GM10847 (cell line): ENCODE results near the gene PRKD2.

Experiments
- POLR2A ChIP-seq: IDR thresholded peaks from 2 replicates; pipeline ENCODE4 v1.6.1; 2011; ENCODE audit not compliant: insufficient read length; ENCODE audit errors: extremely low read depth

The PRKD2 gene

GRCh38 chr19:46721269-46722003, 4.5 kb upstream of the PRKD2 start:
- TF ChIP-seq POLR2A, result no peak

DNA sequence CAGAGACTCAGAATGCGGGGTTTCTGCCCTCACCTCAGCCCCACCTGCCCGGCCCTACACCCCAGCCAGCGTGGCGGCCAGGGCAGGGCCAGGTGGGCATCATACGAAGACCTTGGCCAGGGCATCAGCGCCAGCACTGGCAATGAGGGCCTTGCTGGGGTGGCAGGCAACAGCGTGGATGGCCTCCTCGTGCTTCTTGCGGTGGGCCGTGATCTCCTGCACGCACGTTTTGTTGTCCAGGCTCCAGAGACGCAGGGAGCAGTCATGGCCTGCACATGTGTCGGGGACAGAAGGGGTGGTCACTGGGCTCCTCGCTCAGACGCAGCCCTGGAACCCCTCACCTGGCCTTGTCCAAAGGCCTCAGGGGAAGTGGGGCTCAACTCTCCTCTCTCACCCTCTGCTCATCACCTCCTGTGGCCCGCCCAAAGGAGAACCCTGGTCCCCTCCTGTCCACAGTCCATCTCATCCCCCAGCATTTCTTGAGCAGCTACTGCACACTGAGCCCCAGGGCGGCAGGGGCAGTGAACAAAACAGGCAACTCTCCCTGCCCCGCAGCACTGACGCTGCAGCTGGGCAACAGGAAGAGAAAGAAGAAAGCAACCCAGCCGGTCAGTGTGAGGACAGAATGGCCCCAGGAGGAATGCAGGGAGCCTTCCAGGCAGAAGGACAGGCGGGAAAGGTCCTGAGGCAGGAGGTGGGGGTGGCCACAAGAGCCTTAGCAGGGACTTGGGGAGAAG, 3.8 kb upstream of the PRKD2 start:
- TF ChIP-seq POLR2A, result no peak

GRCh38 chr19:46719629-46720502, 3.0 kb upstream of the PRKD2 start:
- TF ChIP-seq POLR2A, result no peak

- TF ChIP-seq POLR2A, result peak; percentile 38
Measured at GRCh38 chr19:46718934-46719622, 2.2 kb upstream of the PRKD2 start.

- peak; percentile 37 for TF ChIP-seq POLR2A
Measured at GRCh38 chr19:46718157-46718933, 1.4 kb upstream of the PRKD2 start.

GRCh38 chr19:46717716-46718143, 816 bp upstream of the PRKD2 start:
- TF ChIP-seq POLR2A, result no peak

GRCh38 chr19:46716672-46717033, 261 bp downstream of the PRKD2 start:
- TF ChIP-seq POLR2A, result no peak

DNA sequence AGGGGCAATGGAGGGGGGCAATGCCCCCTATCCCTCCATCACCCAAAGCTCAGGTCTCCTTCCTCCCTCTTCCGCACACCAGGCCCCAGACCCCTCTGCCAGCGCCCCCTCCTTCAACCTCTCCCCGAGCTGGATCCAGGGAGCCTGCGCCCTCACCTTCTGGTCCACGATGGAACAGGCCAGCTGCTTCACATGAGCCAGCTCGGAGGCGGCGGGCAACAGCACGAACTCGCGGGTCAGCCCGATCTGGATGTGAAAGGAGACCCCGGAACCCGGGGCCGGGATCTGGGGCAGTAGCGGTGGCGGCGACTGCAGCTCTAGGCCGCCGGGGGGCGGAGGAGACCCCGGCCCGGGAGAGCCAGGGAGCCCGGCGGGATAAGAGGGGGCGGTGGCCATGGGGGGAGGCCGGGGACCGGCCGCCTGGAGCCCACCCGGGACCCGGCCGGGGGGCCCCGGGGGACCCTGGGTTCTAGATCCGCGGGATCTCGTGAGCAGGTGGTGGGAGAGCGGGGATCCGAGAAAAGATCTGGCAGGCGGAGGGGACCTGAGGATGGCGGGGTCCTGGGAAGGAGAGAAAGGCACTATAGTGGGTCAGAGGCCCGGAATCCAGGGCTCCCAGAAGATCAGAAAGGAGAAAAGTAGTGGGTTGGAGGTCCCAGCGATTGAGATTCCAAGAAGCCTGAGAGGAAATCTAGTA, 791 bp downstream of the PRKD2 start:
- TF ChIP-seq POLR2A, result no peak

DNA sequence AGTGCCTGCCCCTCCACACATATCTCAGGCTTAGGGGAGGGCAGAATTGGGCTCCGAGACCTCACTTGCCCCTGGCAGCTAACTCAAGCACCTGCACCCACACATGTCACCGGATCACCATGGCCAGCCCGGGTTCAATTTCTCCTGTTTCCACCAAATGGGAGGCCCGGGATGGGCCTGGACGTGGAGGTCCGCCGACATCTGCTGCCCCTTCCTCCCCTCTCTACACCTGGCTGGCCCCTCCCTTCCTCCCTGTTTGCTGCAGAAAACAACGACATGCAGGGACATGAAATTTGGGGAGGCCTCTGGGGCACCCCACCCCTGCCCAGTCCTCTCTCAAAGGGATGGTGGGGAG, 1.3 kb downstream of the PRKD2 start:
- TF ChIP-seq POLR2A, result no peak

GRCh38 chr19:46714444-46715106, 2.3 kb downstream of the PRKD2 start:
- no peak for TF ChIP-seq POLR2A

GRCh38 chr19:46713781-46714443, 3.0 kb downstream of the PRKD2 start:
- peak; percentile 38 for TF ChIP-seq POLR2A

- TF ChIP-seq POLR2A, result no peak
Measured at GRCh38 chr19:46710687-46711086, 6.2 kb downstream of the PRKD2 start.
